Activated CD8-positive, alpha-beta memory T cell treated with anti-CD3 and anti-CD28 coated beads, Interleukin-2, amount 50 U/mL, for 1 hour (primary cell): ENCODE measurements around the gene GOLT1B.

Experiments
- DNase-seq: peaks from one replicate; pipeline ENCODE4 v3.0.0-alpha.2; 2020; ENCODE audit errors: extremely low read depth

GOLT1B gene

GRCh38 chr12:21523148-21523547 lies 21.6 kb downstream of the GOLT1B start:
- DNase-seq: no peak

- no peak for DNase-seq
Measured at GRCh38 chr12:21526053-21526452, 24.5 kb downstream of the GOLT1B start, which contains the start of gene SPX. Gene SPX (plus strand): TSS chr12:21526296. CDS start chr12:21526473, 177 bp downstream.

DNA sequence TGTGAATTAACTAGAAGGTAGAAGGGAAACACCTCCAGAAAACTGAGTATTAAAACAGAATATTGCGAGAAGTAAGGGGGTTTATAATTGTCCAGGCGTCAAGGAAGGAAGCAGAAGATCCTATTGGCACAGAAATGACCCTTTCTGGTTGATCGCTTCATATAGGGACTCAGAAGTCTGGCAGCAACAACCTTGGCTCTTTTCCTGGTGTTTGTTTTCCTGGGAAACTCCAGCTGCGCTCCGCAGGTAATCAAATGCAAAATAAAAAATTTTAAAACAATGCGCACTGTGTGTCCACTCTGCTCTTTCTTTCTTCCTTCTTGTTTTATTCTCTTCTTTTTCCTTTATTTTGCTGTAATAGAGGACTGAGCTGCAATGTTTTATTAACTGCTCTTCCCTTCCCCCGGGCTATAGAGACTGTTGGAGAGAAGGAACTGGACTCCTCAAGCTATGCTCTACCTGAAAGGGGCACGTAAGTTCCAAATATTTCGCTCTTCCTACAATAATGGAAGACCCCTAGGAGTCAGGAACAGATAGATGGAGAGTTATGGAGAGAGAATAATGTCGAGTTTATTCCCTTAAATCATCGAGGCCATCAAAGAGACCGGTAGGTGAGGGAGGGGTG lies 25.2 kb downstream of the GOLT1B start:
- no peak for DNase-seq

- DNase-seq: peak; percentile 8
Measured at GRCh38 chr12:21527451-21528180, 26.0 kb downstream of the GOLT1B start.

- DNase-seq: no peak
Measured at GRCh38 chr12:21528953-21529352, 27.4 kb downstream of the GOLT1B start.

DNA sequence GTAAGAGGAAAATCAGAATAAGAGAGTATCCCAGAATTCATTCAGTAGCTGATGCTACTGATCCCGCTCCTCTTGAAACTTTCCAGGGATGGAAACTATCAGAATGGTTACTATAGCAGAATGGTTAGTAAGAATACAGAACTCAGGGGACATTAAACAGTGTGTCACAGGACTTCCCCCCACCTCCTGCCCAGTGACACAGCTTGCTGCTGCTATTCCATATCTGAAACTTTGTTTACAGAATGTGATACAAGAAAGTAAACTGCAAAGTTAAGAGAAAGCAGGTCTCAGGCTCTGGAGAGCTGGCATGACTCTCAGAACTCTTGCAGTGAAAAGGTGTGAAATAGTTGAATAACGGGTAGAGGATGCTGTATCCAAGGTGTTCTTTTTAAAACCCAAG lies 27.9 kb downstream of the GOLT1B start:
- no peak for DNase-seq

DNA sequence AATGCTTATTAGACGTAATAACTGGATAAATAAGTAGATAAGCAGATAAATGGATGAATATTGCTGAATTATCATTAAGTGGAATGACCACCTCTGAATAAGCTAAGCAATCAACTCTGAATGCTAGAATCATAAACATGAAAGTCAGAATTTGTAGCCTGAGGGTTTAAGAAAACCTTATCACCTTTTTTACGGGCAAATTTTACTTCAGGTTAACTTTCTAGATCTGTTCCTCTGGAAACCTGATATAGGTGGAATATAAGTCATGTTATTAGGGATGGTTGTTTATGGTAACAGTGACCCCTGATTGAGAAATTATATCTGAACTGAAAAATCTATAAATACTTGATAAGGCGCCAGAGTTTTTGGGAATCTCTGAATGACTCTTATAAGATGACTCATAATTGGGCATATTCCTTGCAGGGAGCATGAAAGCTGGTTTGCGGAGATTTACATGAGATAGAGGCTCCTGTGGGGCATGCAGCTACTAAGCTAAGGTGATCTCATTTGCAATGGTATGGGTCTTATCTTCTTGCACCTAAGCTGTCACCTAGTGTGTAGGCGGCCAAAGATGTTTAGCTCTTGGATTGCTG lies 36.6 kb downstream of the GOLT1B start:
- no peak for DNase-seq

DNA sequence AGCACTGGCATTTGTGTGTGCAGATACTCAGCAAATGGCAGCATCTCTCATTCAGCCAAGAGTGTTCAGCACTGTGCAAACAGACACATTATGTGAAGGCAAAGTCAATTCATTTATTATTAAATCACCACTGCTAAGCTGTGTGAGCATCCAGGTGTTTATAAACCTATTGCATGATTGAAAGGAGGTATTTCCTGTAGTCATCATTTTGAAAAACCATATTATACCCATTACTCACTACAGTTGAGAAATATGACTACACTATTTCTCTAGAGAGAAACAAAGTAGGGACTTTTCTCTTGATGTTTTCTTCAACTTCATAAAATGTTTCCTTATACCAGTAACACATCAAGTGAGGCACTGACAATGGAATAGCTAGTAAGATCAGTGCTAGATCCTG lies 38.2 kb downstream of the GOLT1B start:
- DNase-seq: no peak

DNA sequence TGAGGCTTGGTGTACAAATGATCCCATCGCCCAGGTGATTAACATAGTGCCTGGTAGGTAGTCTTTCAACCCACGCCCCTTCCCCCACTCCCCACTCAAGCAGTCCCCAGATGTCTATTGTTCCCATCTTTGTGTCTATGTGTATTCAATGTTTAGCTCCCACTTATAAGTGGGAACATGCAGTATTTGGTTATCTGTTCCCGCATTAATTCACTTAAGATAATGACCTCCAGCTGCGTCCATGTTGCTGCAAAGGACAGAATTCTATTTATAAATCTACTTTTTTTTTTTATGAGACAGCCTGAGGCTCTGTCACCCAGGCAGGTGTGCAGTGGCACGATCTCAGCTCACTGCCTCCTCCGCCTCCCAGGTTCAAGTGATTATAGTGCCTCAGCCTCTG lies 40.2 kb downstream of the GOLT1B start:
- no peak for DNase-seq

- DNase-seq: no peak
Measured at GRCh38 chr12:21542403-21542802, 40.8 kb downstream of the GOLT1B start.

DNA sequence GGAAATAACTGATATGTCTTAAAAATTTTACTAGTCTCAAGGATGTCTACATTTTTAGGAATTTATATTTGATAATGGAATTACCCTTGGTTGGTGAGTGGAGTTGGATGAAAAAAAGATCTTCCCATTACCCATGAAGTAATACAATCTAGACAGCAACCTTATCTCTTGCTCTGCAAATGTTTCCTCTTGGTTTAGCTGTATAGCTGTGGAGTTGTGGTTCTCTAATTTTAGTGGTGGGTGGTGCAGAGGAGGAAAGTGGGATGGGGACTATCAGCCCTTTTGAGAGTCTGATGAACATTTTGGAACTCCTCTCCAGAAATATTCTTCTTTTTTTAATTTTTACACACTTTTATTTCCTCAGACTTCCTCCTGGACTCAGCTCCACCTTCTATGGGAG lies 41.6 kb downstream of the GOLT1B start:
- DNase-seq: no peak

DNA sequence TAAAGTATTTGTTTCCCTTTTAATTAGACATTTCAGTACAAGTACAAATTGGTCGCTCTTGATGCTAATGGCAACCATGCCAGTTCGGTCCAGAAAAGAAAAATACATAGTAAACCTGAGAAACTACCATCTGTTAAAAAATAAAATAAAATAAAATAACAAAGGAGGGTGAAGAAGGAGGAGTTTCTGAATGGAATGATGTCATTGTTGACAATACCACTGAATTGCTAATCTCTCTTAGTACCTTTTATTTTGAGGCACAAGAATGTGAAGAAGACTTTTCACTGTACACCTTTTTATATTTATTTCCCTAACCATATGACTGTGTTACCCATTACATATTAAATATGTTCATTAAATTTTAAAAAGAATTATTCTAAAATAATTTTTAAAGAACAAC lies 44.0 kb downstream of the GOLT1B start:
- no peak for DNase-seq

DNA sequence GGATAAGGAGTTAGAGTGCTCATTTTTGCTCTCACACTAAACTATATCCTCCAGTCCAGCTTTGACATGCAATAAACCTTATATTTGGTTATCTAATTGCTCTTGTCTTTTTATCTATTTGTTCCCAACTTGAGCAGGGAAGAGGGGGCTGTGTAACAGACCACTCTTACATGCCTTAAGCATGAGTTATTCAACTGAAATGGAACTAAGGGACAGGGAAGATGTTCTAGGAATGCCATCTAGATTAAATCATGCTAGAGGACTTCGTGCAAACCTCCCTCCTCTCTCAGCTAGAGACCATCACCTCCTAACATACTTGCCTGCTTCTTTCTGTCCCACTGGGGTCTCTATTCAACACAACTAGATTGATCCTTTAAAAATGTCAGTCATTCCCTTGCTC lies 45.1 kb downstream of the GOLT1B start:
- DNase-seq: no peak

DNA sequence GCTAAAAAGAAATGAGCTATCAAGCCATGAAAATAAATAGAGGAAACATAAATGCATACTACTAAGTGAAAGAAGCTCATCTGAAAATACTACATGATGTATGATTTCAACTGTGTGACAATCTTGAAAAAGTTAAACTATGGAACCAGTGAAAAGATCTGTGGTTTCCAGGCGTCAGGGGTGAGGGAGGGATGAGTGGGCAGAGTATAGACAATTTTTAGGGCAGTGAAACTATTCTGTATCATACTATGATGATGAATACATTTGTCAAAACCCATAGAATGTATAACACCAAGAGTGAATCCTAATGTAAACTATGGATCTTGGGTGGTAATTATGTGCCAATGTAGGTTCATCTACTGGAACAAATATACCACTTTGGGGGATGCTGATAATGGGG lies 45.8 kb downstream of the GOLT1B start:
- DNase-seq: no peak

DNA sequence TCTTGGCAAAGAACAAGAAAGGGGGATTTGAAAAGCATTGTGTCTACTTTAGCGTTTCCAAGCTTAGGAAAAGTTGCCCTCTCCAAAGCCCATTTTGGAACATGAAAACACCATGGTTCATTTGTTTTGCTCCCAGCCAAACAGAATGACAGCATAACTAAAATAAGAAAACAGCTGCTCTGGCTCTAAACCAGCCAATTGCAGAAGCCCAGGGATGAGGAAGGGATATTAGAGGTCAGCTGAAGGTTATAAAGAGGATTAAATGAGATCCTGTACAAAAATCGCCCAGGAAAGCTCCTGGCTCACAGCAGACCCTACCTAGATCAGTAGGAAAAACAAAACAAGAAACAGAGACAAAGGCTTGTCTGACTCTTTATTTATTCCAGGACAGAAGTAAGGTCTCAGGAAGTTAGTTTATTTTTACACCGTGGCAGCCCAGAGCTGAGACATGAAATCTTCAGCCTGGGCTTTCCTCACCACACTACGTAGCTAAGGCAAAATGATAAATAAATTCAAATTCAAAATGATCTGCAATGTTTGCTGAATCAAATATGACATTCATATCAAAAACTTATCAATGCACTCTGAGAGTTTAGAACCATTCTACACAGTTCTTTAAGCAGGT lies 50.4 kb downstream of the GOLT1B start:
- no peak for DNase-seq

DNA sequence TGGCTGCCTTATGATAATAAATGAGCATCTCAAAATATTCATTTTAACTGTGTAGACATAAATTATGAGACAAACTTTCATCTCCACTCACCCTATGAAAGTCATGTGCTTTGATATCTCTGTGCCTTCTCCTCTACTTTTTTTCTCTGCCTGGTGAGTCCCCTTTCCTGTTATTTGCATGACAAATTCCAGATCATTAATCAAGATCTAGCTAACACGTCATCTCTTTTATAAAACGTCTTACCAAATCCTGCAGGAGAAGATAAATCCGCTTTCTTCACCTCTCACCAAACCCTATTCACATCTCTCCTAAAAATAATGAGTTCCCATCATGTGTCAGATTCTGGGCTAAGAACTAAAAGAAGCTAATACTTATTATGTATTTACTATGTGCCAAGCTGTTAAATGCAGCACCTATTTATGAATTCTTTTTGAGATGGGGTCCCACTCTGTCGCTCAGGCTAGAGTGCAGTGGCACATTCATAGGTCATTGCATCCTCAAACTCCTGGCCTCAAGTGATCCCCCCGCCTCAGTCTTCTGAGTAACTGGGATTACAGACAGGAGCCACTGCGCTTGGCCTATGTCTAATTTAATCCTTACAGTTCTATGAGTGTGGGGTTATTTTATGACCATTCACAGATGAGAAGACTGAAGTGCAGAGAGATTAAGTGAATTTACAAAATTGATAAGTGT lies 51.2 kb downstream of the GOLT1B start:
- DNase-seq: no peak

DNA sequence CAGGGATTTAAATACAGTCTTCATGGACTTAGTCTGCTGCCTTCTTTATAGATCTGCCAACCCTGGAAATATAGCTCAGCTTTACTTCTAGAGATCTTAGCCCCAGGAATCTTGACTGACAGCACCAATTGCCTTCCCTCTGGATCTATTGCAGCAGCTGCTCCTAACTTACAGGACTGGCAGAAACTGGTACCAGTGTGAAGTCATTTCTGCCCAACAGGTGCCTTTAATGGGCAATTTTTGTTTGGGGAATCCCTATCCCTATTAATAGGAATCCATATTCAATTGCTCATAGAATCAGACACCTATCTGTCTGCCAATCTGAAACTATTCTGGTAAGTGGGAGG lies 51.7 kb downstream of the GOLT1B start:
- no peak for DNase-seq

- DNase-seq: no peak
Measured at GRCh38 chr12:21558100-21558679, 56.6 kb downstream of the GOLT1B start.

- no peak for DNase-seq
Measured at GRCh38 chr12:21559855-21560569, 58.4 kb downstream of the GOLT1B start.

DNA sequence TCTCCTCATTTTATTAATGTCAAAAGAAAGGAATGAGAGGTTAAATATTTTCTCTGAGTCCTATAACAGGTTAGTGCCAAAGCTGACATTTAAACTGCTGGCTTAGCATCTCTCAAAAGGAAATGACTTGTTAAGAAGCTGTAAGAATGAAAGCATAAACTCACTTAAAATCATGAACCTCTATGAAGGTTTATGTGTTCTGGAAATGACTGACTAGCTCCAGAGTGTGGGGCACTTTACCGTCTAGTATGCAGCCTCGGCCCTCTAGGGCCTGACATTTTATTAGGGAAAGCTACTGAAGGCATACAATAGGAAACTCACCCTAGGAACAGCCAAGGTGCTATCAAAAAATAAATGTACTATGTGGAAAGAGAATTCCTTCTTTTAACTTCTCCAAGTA lies 59.6 kb downstream of the GOLT1B start:
- DNase-seq: no peak

DNA sequence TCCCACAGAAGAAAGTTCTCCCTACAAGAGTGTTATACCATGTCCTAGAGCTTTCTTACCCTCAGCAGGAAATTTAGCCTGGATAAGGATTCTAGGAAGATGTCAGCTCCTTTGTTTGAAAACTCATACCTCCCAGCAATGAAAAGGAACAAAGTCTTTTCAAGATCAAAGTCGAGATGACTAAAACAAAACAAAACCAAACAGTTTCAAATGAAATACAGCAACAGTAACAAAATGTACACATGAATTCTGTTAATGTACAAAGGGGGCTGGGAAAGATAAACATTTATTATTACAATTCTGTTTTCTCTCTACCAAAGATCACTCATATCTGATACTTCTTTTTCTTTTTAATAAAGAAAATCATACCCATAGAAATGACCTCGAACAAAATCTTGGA lies 61.3 kb downstream of the GOLT1B start:
- no peak for DNase-seq
